Smooth muscle cell (in vitro differentiated cells): Measurements from ENCODE around the gene ECHDC1. TPM values are rescaled to one million over a fixed set of nuclear protein-coding genes. Genes with fewer than 3 reads are reported as not detected.
A peak's percentile ranks its signal among the peaks of the same experiment; 100 is the strongest.

Experiments
- DNase-seq: peaks from one replicate; lab custom pipeline; 2025; ENCODE audit not compliant: unreplicated experiment; lab: John Stamatoyannopoulos, UW
- H2AFZ ChIP-seq: fragments of 200-600 bp; sonication (generic); 2 replicates; pipeline ENCODE4 v1.6.0; 2016; ENCODE audit warnings: antibody characterized with exemption, low read depth, mild to moderate bottlenecking
- H3F3A ChIP-seq: fragments of 200-600 bp; sonication (generic); 2 replicates; pipeline ENCODE4 v1.6.0; 2017; ENCODE audit warnings: antibody characterized with exemption, low read depth
- H3K27ac ChIP-seq: fragments of 200-600 bp; sonication (generic); 2 replicates; pipeline ENCODE4 v1.5.1; 2016; ENCODE audit warnings: low read depth, mild to moderate bottlenecking
- H3K27me3 ChIP-seq: fragments of 200-600 bp; sonication (generic); 2 replicates; pipeline ENCODE4 v1.6.1; 2016; ENCODE audit warnings: low read depth, mild to moderate bottlenecking
- H3K36me3 ChIP-seq: fragments of 200-600 bp; sonication (generic); 2 replicates; pipeline ENCODE4 v1.5.1; 2016; ENCODE audit warnings: low read depth
- H3K4me1 ChIP-seq: fragments of 200-600 bp; sonication (generic); 2 replicates; pipeline ENCODE4 v1.5.1; 2016; ENCODE audit warnings: low read depth
- H3K4me2 ChIP-seq: fragments of 200-600 bp; sonication (generic); 2 replicates; pipeline ENCODE4 v1.6.0; 2016; ENCODE audit warnings: mild to moderate bottlenecking
- H3K4me3 ChIP-seq: fragments of 200-600 bp; sonication (generic); 2 replicates; pipeline ENCODE4 v1.5.1; 2016; ENCODE audit warnings: mild to moderate bottlenecking
- H3K79me2 ChIP-seq: fragments of 200-600 bp; sonication (generic); 2 replicates; pipeline ENCODE4 v1.6.0; 2016; ENCODE audit warnings: low read depth, mild to moderate bottlenecking
- H3K9ac ChIP-seq: fragments of 200-600 bp; sonication (generic); 2 replicates; pipeline ENCODE4 v1.6.0; 2016; ENCODE audit warnings: low read depth
- H3K9me3 ChIP-seq: fragments of 200-600 bp; sonication (generic); replicated peaks from 2 replicates; pipeline ENCODE4 v1.5.1; 2016; ENCODE audit warnings: low read depth
- H4K20me1 ChIP-seq: fragments of 200-600 bp; sonication (generic); 2 replicates; pipeline ENCODE4 v1.6.0; 2016; ENCODE audit warnings: low read depth
- WGBS: methylation state at CpG from one replicate; pipeline ENCODE4 v1.1.7; 2016; ENCODE audit warnings: low lambda C conversion rate; 5-methylcytosine and 5-hydroxymethylcytosine counted together
- polyA plus RNA-seq: library from polyadenylated mRNA; unstranded; fragments of >200 nt; fragmentation: Nextera tagmentation; extraction: Ambion mirVana; gene quantifications from 2 replicates; pipeline ENCODE4 v1.2.1, GENCODE V29; 2016
- total RNA-seq: library from RNA; depleted of rRNA; stranded (reverse); fragments of >200 nt; gene quantifications from 2 replicates; pipeline ENCODE4 v1.2.3, GENCODE V29; 2014
- TF ChIP-seq, protein P1 (sequence below): fragments of 200-600 bp; sonication (generic); IDR thresholded peaks from 2 replicates; pipeline ENCODE4 v1.5.1; 2017; ENCODE audit warnings: borderline replicate concordance, mild to moderate bottlenecking, antibody characterized with exemption; ENCODE audit not compliant: insufficient read depth, poor library complexity, severe bottlenecking

Gene ECHDC1
- total and polyA plus RNA-seq, 2 experiments from 2014 or later, result 43.0 to 59.3 TPM

DNA sequence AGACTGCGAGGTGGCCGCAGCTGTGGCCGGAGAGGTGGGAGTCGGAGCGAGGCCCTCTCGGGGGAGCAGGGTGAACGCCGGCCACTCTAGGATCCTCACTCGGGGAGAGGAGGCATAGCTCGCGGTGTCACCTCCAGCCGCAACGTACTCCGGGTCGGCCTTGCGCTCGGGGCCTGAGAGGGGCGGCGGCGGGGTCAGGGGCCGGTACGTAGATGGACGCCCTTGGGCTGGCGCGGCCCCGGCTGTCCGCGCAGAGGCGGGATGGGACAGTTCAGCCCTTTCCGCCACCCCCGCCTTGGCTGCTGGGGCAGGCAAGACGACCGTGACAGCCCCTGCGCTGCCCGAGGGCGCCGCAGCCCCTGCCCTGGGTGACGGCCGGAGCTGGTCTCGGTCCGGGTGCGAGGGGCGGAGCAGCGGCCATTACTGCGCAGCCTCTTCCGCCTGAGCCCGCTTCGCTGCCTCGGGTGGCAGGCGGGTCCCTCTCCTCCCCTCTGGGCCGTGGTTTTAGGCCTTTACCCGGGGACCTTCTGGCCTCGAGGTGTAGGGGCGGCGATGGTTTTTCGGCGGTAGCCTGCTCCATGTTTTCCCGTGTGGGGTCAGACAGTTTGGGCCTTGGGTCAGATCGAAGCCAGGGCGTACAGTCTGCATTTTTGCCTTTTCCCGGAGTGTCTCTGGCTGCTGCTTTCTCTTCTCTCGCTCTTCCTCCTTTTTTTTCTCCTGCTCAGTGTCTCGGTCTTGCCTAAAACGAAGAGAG is 76.3 kb downstream of the ECHDC1 start:
- Histone ChIP-seq H3K4me2 (peak overlapping the region; percentile 93), H2AFZ (peak overlapping the region; percentile 98), H3F3A (no peaks in the 10 kb centered on the region), H3K4me1 (peaks cover 25% of the 10 kb centered on the region), H3K9ac (peak overlapping the region; percentile 90), H3K27ac (peak overlapping the region; percentile 91), H4K20me1 (peaks cover 42% of the 10 kb centered on the region), H3K27me3 (no peaks in the 10 kb centered on the region), H3K4me3 (peak overlapping the region; percentile 95), H3K36me3 (no peaks in the 10 kb centered on the region), H3K9me3 (no peaks in the 10 kb centered on the region), H3K79me2 (peaks cover 50% of the 10 kb centered on the region)
- under 1% methylated on average over 42 of the region's 64 CpGs for WGBS
- DNase-seq, result peak; percentile 66
- TF ChIP-seq, protein P1, sequence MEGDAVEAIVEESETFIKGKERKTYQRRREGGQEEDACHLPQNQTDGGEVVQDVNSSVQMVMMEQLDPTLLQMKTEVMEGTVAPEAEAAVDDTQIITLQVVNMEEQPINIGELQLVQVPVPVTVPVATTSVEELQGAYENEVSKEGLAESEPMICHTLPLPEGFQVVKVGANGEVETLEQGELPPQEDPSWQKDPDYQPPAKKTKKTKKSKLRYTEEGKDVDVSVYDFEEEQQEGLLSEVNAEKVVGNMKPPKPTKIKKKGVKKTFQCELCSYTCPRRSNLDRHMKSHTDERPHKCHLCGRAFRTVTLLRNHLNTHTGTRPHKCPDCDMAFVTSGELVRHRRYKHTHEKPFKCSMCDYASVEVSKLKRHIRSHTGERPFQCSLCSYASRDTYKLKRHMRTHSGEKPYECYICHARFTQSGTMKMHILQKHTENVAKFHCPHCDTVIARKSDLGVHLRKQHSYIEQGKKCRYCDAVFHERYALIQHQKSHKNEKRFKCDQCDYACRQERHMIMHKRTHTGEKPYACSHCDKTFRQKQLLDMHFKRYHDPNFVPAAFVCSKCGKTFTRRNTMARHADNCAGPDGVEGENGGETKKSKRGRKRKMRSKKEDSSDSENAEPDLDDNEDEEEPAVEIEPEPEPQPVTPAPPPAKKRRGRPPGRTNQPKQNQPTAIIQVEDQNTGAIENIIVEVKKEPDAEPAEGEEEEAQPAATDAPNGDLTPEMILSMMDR, result no peak

DNA sequence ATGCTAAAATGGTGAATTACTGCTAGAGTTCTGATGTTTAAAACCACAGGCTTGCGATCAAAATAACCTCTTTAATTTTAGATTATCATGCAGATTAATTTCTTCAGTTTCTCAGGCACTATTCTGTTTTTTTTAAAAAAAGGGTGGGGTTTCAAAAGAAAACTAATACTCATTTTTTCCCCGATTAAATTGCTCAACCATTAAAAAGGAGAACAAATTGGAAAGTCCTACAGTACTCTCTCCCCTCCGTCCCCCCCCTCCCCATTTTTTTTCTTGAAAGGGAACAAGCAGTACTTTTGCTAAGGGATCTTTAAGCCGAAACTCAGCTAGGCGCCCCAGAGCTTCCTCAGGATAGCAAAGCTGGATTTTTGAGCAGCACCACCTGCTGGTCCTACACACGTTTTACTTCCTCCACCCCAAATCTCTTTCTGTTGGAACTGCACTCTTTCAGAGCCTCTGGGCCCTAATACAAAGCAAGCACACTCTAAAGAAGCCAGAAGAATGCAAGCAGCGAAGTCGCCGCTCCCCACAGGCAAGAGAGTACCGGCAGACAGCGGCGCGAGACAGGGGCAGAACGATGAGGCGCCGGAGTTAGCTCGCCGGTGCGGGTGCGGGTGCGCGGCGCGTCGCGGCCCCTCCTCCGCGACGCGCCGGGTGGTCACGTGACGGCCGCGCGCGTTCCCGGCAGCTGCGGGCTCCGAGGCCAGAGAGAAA is 77.1 kb downstream of the ECHDC1 start, which contains the start of gene RNF146:
Gene RNF146 (plus strand): TSS at position 687 of the 714 bp plus-strand sequence. CDS start 13,475 bp downstream, outside the sequence.
- TF ChIP-seq, protein P1, result peak; percentile 72
- peak; percentile 66 for DNase-seq
- peaks cover 42% of the 10 kb centered on the region for H3K79me2 ChIP-seq
- peak within 1 kb of the TSS; percentile 91 for H3K27ac ChIP-seq
- H3K9ac ChIP-seq, result peak within 1 kb of the TSS; percentile 90
- H3F3A ChIP-seq, result no peaks in the 10 kb centered on the region
- H4K20me1 ChIP-seq, result peaks cover 34% of the 10 kb centered on the region
- WGBS, result 1% methylated on average over 40 of the region's 40 CpGs
- H3K4me1 ChIP-seq, result peaks cover 23% of the 10 kb centered on the region
- peak within 1 kb of the TSS; percentile 95 for H3K4me3 ChIP-seq
- peak within 1 kb of the TSS; percentile 93 for H3K4me2 ChIP-seq
- no peaks in the 10 kb centered on the region for H3K36me3 ChIP-seq
- H3K27me3 ChIP-seq, result no peaks in the 10 kb centered on the region
- H2AFZ ChIP-seq, result peak within 1 kb of the TSS; percentile 98
- H3K9me3 ChIP-seq, result no peaks in the 10 kb centered on the region

- DNase-seq, result no peak
- TF ChIP-seq, protein P1, result no peak
- WGBS, result 65% methylated on average over 4 of the region's 4 CpGs
- Histone ChIP-seq H3K4me1 (peaks cover 3% of the 10 kb centered on the region), H3K9me3 (no peaks in the 10 kb centered on the region), H3K4me2 (no peak overlapping the region), H3K4me3 (no peak overlapping the region), H3K36me3 (no peaks in the 10 kb centered on the region), H2AFZ (no peak overlapping the region), H3K9ac (no peak overlapping the region), H3K79me2 (peaks cover 14% of the 10 kb centered on the region), H3K27ac (no peak overlapping the region), H3F3A (no peaks in the 10 kb centered on the region), H3K27me3 (no peaks in the 10 kb centered on the region), H4K20me1 (peaks cover 6% of the 10 kb centered on the region)
Measured at GRCh38 chr6:127263481-127263880, 79.9 kb downstream of the ECHDC1 start.
